ENCODE results near the gene RASA2.

RASA2 gene

DNA sequence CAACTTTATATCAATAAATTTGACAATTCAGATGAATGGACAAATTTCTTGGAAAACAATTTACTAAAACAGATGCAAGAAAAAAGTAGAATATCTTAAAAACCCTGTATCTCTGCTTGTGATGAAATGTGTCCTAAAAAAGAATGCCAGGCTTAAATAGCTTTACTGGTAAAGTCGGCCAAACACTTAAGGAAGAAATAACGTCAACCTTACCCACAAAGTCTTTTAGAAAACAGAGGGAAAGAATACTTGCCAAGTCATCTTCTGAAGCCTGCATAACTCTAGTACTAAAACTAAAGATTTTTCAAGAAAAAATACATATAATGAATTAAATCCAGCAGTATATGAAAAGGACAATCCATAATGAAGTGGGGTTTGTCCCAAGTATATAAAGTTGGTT, 111.1 kb downstream of the RASA2 start:
- TF ChIP-seq CTCF (IDR thresholded peaks at IDR 0.05; ENCODE audit: extremely low read depth, insufficient read depth, missing control alignments) = no peak
- DNase-seq (ENCODE audit: low spot score) = no peak
- in situ Hi-C loops (cut with MboI; ENCODE audit: low pct_unique_long_range_greater_than_20kb, low sequenced_read_pairs, unreplicated experiment) = no loop called here

GRCh38 chr3:141600331-141600730, 113.5 kb downstream of the RASA2 start:
- in situ Hi-C loops (cut with MboI; ENCODE audit: low pct_unique_long_range_greater_than_20kb, low sequenced_read_pairs, unreplicated experiment) = no loop called here
- no peak for DNase-seq (ENCODE audit: low spot score)
- TF ChIP-seq CTCF (IDR thresholded peaks at IDR 0.05; ENCODE audit: extremely low read depth, insufficient read depth, missing control alignments) = no peak

- TF ChIP-seq CTCF (IDR thresholded peaks at IDR 0.05; ENCODE audit: extremely low read depth, insufficient read depth, missing control alignments) = no peak
- in situ Hi-C loops (cut with MboI; ENCODE audit: low pct_unique_long_range_greater_than_20kb, low sequenced_read_pairs, unreplicated experiment) = no loop called here
- DNase-seq (ENCODE audit: low spot score) = no peak
Measured at GRCh38 chr3:141602706-141603105, 115.9 kb downstream of the RASA2 start.

DNA sequence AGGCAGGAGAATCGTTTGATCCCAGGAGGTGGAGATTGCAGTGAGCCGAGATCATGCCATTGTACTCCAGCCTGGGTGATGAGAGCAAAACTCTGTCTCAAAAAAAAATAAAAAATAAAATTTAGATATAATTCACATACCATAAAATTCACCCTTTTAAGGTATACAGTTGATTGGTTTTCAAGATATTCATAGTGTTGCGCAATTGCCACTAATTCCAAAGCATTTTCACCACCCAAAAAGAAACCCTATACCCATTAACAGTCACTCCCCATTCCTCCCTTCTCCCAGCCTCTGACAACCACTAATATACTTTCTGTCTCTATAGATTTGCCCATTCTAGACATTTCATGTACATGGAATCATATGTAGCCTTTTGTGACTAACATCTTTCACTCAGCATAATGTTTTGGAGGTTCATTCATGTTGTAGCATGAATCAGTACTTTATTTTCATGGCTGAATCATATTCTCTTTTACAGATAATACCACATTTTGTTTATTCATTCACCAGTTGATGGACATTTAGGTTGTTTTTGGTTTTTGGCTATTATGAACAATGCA, 116.7 kb downstream of the RASA2 start:
- in situ Hi-C loops (cut with MboI; ENCODE audit: low pct_unique_long_range_greater_than_20kb, low sequenced_read_pairs, unreplicated experiment) = no loop called here
- TF ChIP-seq CTCF (IDR thresholded peaks at IDR 0.05; ENCODE audit: extremely low read depth, insufficient read depth, missing control alignments) = no peak
- no peak for DNase-seq (ENCODE audit: low spot score)

GRCh38 chr3:141605883-141606282, 119.1 kb downstream of the RASA2 start:
- no peak for DNase-seq (ENCODE audit: low spot score)
- TF ChIP-seq CTCF (IDR thresholded peaks at IDR 0.05; ENCODE audit: extremely low read depth, insufficient read depth, missing control alignments) = no peak
- in situ Hi-C loops (cut with MboI; ENCODE audit: low pct_unique_long_range_greater_than_20kb, low sequenced_read_pairs, unreplicated experiment) = no loop called here

DNA sequence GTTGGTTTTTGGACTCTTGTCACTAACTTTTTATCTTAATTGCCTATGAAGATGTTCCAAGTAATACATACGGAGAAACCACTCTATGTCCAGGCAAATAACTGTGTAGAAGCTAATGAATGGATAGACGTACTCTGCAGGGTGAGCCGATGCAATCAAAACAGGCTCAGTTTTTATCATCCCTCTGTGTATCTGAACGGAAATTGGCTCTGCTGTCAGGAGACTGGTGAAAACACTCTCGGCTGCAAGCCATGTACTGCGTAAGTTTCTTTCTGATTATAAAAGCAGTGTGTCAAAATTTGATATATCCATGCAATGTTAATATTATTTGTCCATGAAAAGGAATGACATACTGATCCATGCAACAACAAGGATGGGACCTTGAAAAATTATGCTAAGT, 121.6 kb downstream of the RASA2 start:
- TF ChIP-seq CTCF (IDR thresholded peaks at IDR 0.05; ENCODE audit: extremely low read depth, insufficient read depth, missing control alignments) = no peak
- in situ Hi-C loops (cut with MboI; ENCODE audit: low pct_unique_long_range_greater_than_20kb, low sequenced_read_pairs, unreplicated experiment) = no loop called here
- no peak for DNase-seq (ENCODE audit: low spot score)

- no peak for TF ChIP-seq CTCF (IDR thresholded peaks at IDR 0.05; ENCODE audit: extremely low read depth, insufficient read depth, missing control alignments)
Measured at GRCh38 chr3:141610939-141611338, 124.1 kb downstream of the RASA2 start.

More at GRCh38 chr3:141610939-141611338, 124.1 kb downstream of the RASA2 start:
- no peak for DNase-seq (ENCODE audit: low spot score)
- in situ Hi-C loops (cut with MboI; ENCODE audit: low pct_unique_long_range_greater_than_20kb, low sequenced_read_pairs, unreplicated experiment) = no loop called here

Measured in GM13977 (cell line).